ENCODE results near the gene TAMALIN.

DNA sequence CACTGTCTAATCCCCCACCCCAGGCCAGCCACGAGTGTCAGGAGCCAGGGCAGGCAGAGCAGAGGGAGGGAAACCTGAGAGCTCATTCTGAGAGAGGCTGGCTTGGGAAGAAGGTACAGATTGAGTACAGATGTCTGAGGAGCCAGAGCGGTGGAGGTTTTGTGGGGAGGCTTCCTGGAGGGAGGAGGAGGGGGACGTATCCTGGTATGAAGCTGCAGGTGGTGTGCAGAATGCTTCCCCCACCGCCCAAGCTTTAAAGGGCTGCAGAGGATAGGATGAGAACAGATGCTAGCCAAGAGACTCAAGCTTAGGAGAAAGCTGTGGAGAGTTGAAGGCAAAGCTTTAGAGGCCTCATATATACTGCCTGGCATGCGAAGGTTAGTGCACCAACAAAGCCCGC lies 3.2 kb upstream of the TAMALIN start:
- no peak for TF ChIP-seq SIN3A (IDR thresholded peaks at IDR 0.05; ENCODE audit: borderline replicate concordance, insufficient read depth, low read length)
- TF ChIP-seq, protein P1, sequence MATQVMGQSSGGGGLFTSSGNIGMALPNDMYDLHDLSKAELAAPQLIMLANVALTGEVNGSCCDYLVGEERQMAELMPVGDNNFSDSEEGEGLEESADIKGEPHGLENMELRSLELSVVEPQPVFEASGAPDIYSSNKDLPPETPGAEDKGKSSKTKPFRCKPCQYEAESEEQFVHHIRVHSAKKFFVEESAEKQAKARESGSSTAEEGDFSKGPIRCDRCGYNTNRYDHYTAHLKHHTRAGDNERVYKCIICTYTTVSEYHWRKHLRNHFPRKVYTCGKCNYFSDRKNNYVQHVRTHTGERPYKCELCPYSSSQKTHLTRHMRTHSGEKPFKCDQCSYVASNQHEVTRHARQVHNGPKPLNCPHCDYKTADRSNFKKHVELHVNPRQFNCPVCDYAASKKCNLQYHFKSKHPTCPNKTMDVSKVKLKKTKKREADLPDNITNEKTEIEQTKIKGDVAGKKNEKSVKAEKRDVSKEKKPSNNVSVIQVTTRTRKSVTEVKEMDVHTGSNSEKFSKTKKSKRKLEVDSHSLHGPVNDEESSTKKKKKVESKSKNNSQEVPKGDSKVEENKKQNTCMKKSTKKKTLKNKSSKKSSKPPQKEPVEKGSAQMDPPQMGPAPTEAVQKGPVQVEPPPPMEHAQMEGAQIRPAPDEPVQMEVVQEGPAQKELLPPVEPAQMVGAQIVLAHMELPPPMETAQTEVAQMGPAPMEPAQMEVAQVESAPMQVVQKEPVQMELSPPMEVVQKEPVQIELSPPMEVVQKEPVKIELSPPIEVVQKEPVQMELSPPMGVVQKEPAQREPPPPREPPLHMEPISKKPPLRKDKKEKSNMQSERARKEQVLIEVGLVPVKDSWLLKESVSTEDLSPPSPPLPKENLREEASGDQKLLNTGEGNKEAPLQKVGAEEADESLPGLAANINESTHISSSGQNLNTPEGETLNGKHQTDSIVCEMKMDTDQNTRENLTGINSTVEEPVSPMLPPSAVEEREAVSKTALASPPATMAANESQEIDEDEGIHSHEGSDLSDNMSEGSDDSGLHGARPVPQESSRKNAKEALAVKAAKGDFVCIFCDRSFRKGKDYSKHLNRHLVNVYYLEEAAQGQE (IDR thresholded peaks at IDR 0.05; ENCODE audit: insufficient read depth in 1 of 2, low read depth in 2 of 2, low read length in 2 of 2) = no peak
